Vagina (tissue), 2 donors: ENCODE data around the gene CPZ.

Experiments
- POLR2AphosphoS5 ChIP-seq, 2 donors: sonication (generic); formaldehyde crosslinking; IDR thresholded peaks; one replicate each; pipeline ENCODE4 v1.9.0; 2017; ENCODE audit warnings: antibody characterized with exemption in 2 of 2, mild to moderate bottlenecking in 2 of 2, low read depth in 1 of 2; ENCODE audit not compliant: insufficient read depth in 1 of 2
- TF ChIP-seq, protein P1 (sequence below), 3 experiments: fragments of 450-650 bp in 2 of 3; fragments of 200-600 bp in 1 of 3; sonication (generic) in 1 of 3; IDR thresholded peaks; one replicate each; pipeline ENCODE4 v1.5.1; 2017 to 2019; ENCODE audit warnings: antibody characterized with exemption in 3 of 3, mild to moderate bottlenecking in 2 of 3, moderate library complexity in 2 of 3

DNA sequence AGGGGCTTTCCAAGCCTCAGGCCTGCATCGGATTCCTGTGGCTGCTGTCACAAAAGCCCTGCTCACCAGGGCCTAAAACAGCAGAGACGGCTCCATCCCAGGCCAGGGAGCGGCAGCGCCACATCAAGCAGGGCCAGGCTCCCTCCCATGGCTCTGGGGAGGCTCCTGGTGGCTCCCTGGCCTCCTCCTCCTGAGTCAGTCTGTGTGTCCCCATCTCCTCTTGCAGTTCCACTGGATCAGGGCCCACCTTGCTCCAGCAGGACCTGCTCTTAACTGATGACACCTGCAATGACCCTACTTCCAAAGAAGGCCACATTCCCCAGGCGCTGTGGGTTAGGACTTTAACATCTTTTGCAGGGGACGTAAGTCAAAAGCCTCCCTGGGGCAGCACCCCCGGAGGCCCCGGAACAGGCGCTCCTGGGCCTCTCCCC is 51.9 kb downstream of the CPZ start:
- TF ChIP-seq, protein P1, sequence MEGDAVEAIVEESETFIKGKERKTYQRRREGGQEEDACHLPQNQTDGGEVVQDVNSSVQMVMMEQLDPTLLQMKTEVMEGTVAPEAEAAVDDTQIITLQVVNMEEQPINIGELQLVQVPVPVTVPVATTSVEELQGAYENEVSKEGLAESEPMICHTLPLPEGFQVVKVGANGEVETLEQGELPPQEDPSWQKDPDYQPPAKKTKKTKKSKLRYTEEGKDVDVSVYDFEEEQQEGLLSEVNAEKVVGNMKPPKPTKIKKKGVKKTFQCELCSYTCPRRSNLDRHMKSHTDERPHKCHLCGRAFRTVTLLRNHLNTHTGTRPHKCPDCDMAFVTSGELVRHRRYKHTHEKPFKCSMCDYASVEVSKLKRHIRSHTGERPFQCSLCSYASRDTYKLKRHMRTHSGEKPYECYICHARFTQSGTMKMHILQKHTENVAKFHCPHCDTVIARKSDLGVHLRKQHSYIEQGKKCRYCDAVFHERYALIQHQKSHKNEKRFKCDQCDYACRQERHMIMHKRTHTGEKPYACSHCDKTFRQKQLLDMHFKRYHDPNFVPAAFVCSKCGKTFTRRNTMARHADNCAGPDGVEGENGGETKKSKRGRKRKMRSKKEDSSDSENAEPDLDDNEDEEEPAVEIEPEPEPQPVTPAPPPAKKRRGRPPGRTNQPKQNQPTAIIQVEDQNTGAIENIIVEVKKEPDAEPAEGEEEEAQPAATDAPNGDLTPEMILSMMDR (IDR thresholded peaks at IDR 0.05), result no peak
- no peak for TF ChIP-seq POLR2AphosphoS5 (IDR thresholded peaks at IDR 0.05; ENCODE audit: insufficient read depth in 1 of 2, low read depth in 1 of 2)
